ENCODE results near the gene GRK7.
"Not testable (repeated sequence)": the region's sequence is repeated elsewhere in the genome, so short reads cannot be mapped to it uniquely, and the experiment has no call there.

The GRK7 gene

GRCh38 chr3:141795741-141796080 is 32.5 kb downstream of the GRK7 start:
- no peak for DNase-seq (ENCODE audit: low read depth)

- DNase-seq (ENCODE audit: low read depth) = peak; percentile 62
These were observed 33.1 kb downstream of the GRK7 start for GRCh38 chr3:141796081-141796888.

GRCh38 chr3:141796889-141797781 is 33.9 kb downstream of the GRK7 start:
- peak; percentile 41 for DNase-seq (ENCODE audit: low read depth)

GRCh38 chr3:141797819-141798447 is 34.7 kb downstream of the GRK7 start:
- DNase-seq (ENCODE audit: low read depth) = no peak

- peak; percentile 76 for DNase-seq (ENCODE audit: low read depth)
These were observed 35.2 kb downstream of the GRK7 start for GRCh38 chr3:141798448-141798845.

GRCh38 chr3:141802316-141803077 is 39.3 kb downstream of the GRK7 start:
- DNase-seq (ENCODE audit: low read depth) = peak; percentile 63

- DNase-seq (ENCODE audit: low read depth) = not testable (repeated sequence)
These were observed 40.3 kb downstream of the GRK7 start for GRCh38 chr3:141803538-141803937.

- no peak for DNase-seq (ENCODE audit: low read depth)
These were observed 41.2 kb downstream of the GRK7 start for GRCh38 chr3:141804447-141804777.

GRCh38 chr3:141804778-141805639 is 41.8 kb downstream of the GRK7 start:
- DNase-seq (ENCODE audit: low read depth) = no peak

GRCh38 chr3:141807277-141808033 is 44.2 kb downstream of the GRK7 start:
- no peak for DNase-seq (ENCODE audit: low read depth)

GRCh38 chr3:141808586-141808985 is 45.4 kb downstream of the GRK7 start:
- no peak for DNase-seq (ENCODE audit: low read depth)

- DNase-seq (ENCODE audit: low read depth) = no peak
These were observed 47.0 kb downstream of the GRK7 start for GRCh38 chr3:141810161-141810560.

- DNase-seq (ENCODE audit: low read depth) = no peak
These were observed 48.1 kb downstream of the GRK7 start for GRCh38 chr3:141811348-141811747.

- DNase-seq (ENCODE audit: low read depth) = no peak
These were observed 48.9 kb downstream of the GRK7 start for GRCh38 chr3:141812084-141812483.

GRCh38 chr3:141812586-141812985 is 49.4 kb downstream of the GRK7 start:
- DNase-seq (ENCODE audit: low read depth) = no peak
